Measurements from ENCODE around the gene BBS9.

Gene BBS9

DNA sequence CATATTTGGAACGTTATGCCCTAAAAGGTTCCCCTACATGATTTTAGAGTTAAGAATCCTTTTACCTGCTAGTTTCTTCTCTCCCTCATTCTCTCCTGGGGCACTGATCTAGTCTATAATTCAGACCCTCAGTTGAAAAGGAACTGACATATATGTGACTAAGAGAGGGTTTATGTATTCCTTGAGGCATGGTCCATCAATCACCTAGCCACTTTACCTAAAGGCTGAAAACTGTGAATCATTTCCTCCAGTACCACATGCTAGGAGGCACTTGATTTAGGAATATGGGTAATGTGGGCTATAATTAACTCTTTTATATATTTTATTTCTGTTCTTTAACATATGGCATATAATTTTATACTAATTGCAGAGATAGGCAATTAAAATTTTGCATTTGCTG is 303.5 kb downstream of the BBS9 start:
- no peak overlapping the region for H3K4me3 ChIP-seq (ENCODE audit: low read length)
- no peak for DNase-seq (ENCODE audit: low read depth)
- TF ChIP-seq CTCF (conservative IDR thresholded peaks at IDR 0.05; ENCODE audit: low read length) = no peak

GRCh38 chr7:33433357-33433756 is 304.0 kb downstream of the BBS9 start:
- TF ChIP-seq CTCF (conservative IDR thresholded peaks at IDR 0.05; ENCODE audit: low read length) = no peak
- DNase-seq (ENCODE audit: low read depth) = no peak
- no peak overlapping the region for H3K4me3 ChIP-seq (ENCODE audit: low read length)

DNA sequence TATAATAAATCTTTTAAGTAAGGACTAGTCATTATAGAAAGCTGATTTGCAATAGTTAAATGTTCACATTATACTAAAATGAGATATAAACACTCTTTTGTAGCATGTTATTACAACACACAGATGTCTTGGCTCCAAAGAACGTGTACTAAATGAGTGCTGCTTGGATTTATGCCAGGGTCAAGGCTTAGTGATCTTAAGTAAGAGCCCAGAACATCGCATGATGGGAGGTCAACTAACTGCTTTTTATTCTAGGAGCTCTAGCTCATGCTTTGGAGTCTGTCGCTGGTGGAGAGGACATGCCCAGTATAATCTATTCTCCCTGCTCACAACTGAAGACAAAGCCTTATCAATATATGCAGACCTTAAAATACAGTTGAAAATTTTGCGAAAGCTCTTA is 315.1 kb downstream of the BBS9 start:
- TF ChIP-seq CTCF (conservative IDR thresholded peaks at IDR 0.05; ENCODE audit: low read length) = no peak
- DNase-seq (ENCODE audit: low read depth) = peak; percentile 59
- no peak overlapping the region for H3K4me3 ChIP-seq (ENCODE audit: low read length)

DNA sequence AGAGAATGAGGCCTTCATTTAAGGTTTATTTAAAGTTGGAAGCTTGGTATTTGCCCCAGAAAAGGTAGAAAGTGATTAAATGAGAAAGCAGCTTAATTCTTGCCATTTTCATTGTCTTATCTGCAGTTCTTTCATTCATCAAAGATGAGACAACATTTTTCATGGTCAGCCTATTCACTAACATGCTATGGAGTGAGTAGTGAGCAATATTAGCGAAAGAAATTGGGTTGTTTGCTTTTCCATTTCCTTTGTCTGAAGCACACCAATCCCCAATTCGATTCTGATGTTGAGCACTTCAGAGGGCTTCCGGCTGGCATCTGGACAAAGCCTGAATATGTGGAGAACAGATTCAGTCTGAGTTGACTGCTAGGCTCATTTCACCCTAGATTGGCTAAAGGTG is 317.2 kb downstream of the BBS9 start:
- TF ChIP-seq CTCF (conservative IDR thresholded peaks at IDR 0.05; ENCODE audit: low read length) = no peak
- DNase-seq (ENCODE audit: low read depth) = no peak
- no peak overlapping the region for H3K4me3 ChIP-seq (ENCODE audit: low read length)

GRCh38 chr7:33448035-33448434 is 318.7 kb downstream of the BBS9 start:
- no peak for DNase-seq (ENCODE audit: low read depth)
- TF ChIP-seq CTCF (conservative IDR thresholded peaks at IDR 0.05; ENCODE audit: low read length) = no peak
- no peak overlapping the region for H3K4me3 ChIP-seq (ENCODE audit: low read length)

GRCh38 chr7:33449847-33450246 is 320.5 kb downstream of the BBS9 start:
- TF ChIP-seq CTCF (conservative IDR thresholded peaks at IDR 0.05; ENCODE audit: low read length) = no peak
- no peak for DNase-seq (ENCODE audit: low read depth)
- H3K4me3 ChIP-seq (ENCODE audit: low read length) = no peak overlapping the region

DNA sequence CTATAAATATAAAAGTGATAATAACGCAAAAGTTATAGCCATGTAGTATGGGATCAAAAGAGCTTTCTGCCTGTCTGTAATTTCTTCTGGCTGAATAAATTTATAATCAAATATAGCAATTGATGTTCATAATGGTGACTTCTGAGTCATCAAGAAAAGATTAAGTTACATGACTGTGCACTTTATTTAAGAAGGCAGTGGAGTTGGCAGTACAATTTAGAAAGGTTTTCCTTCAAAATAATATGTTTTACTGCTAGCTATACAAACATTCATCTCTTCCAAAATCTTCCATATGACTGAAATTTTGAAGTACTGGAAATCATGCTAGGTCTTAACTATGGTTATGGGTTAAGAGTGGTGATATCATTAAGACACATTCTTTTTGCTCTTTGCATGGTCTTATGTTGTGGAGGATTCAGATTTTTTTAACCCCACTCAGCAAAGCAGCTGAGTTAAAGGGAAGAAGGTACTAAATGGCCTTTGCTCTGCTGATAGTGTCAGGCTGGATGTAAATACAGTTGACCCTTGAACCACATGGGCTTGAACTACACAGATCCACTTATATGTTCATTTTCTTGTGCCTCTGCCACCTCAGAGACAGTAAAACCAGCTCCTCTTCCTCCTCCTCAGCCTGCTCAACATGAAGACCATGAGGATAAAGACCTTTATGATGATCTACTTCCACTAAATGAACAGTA is 323.6 kb downstream of the BBS9 start:
- H3K4me3 ChIP-seq (ENCODE audit: low read length) = no peak overlapping the region
- no peak for TF ChIP-seq CTCF (conservative IDR thresholded peaks at IDR 0.05; ENCODE audit: low read length)
- peak; percentile 8 for DNase-seq (ENCODE audit: low read depth)

Measured in AG10803 (cell line).